Measurements from ENCODE around the gene INO80.

Gene INO80

DNA sequence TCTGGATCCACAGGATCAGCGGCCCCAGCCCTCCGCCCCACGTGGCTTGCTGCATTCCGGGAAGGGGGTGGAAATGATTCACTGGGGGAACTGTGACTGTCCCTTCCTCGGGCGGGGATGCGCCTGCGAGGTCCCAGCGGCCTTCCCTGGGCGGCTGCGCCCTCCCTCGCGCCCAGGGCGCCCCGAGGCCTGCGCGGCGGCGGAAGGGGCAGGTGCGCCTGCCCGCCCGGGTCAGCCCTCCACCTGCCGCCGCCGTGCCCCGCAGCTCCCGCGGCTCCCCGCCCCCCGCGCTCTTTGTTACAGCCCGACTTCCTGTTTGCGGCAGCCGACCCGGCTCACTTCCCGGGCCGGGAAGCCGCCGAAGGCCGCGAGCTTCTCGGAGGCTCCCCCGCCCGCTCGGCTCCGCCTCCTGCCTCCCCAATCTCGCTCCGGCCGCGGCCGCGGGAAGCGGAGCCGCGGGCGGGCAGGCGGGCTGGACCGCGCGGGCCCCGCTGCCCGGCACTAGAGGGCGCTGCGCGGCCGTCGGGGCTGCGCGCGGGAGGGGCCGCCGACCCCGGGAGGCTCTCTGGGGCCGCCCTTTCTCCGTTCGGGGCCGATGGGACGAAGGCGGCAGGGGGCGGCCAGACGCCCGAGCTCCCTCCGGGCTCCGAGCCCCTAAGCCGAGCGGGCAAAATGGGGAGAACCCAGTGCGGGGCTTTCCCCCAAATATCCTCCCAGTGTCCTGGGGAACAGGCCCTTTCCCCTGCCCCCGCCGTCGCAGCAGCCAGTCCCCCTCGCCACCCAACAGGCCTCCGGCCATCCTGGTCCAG lies 174.3 kb downstream of the INO80 start:
- peak; percentile 73 for DNase-seq

DNA sequence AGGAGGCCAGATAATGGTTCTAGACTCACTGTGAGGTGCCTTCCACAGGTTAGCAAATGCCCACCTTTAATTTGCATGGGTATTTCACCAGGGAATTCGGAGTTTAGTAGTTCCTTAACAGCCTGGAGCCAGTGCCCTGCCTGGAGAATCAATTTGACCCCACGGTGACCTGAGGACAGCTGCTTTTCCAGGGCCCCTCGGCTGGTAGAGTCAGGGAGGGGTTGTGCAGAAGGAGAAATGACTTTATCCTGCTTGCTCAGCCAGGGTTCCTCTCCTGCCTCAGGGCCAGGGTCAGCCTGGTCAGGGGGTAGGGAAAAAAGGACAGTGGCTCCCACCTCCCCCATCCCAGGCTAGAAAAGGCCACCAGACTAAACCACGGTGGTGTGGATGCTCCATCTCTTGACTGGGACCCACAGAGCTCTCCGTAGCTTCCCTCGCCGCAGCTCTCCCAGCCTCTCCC lies 175.0 kb downstream of the INO80 start:
- DNase-seq = no peak

- no peak for DNase-seq
These were observed 175.7 kb downstream of the INO80 start for GRCh38 chr15:40940296-40940801.

DNA sequence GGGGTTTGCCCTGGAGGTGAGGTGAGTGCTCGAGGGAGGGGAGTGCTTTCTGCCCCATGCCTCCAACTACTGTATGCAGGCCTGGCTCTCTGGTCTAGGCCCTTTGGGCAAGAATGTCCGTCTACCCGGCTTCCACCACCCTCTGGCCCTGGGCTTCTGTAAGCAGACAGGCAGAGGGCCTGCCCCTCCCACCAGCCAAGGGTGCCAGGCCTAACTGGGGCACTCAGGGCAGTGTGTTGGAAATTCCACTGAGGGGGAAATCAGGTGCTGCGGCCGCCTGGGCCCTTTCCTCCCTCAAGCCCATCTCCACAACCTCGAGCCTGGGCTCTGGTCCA lies 177.6 kb downstream of the INO80 start:
- no peak for DNase-seq

DNA sequence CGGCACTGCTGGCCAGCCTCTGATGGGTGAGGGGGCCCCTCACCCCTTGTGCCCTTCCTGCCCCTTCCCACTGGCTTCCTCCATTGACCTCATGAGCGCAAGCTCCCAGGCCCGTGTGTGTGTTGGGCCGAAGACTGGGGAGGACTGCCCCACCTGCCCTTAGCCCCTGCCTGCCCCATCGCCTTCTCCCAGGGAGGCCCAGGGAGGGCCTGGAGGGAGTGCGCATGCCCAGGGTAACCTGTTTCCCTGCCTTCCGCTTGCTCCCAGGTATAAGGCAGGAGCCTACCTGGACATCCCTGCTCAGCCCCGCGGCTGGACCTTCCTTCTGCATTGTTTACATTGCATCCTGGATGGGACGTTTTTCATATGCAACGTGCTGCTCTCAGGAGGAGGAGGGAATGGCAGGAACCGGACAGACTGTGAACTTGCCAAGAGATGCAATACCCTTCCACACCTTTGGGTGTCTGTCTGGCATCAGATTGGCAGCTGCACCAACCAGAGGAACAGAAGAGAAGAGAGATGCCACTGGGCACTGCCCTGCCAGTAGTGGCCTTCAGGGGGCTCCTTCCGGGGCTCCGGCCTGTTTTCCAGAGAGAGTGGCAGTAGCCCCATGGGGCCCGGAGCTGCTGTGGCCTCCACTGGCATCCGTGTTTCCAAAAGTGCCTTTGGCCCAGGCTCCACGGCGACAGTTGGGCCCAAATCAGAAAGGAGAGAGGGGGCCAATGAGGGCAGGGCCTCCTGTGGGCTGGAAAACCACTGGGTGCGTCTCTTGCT lies 178.1 kb downstream of the INO80 start:
- peak; percentile 59 for DNase-seq

DNA sequence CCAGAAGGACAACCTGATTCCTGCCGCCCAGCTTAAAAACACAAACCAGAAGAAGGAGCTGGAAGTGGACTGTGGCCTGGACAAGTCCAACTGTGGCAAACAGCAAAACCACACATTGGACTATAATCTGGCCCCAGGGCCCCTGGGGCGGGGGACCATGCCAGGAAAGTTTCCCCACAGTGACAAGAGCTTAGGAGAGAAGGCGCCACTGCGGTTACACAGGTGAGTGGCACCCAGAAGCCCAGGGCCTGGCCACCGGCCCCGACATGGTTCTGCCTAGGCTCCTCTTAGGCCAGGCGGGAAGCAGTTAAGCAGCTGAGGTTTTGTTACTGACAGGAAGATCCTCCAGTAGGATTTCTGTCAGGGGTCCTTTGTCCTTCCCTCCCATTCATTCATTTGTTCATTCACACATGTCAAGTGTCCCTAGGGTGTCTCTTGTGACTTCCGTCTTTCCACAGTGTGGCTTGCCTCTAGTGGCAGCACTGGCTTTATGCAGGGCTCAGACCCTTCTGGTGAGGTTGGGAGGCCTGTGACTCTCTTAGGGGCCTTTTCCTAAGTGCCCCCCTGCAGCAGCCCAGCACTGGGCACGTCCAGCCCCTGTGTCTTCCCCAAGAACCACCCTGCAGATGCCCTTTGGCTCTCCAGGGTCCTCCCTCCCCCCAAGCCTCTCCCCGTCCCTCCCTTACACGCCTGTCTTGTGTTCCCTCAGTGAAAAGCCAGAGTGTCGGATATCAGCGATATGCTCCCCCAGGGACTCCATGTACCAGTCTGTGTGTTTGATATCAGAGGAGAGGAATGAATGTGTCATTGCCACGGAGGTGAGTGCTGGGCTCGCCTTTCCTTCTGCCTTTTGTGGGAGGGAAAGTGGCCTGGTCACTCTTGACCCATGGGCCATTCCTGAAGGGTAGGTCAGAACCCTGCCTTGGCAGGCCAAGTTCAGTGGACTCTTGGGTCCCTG lies 179.1 kb downstream of the INO80 start:
- DNase-seq = no peak

GRCh38 chr15:40936234-40936708 lies 179.8 kb downstream of the INO80 start:
- DNase-seq = no peak

GRCh38 chr15:40934457-40934856 lies 181.6 kb downstream of the INO80 start:
- no peak for DNase-seq

DNA sequence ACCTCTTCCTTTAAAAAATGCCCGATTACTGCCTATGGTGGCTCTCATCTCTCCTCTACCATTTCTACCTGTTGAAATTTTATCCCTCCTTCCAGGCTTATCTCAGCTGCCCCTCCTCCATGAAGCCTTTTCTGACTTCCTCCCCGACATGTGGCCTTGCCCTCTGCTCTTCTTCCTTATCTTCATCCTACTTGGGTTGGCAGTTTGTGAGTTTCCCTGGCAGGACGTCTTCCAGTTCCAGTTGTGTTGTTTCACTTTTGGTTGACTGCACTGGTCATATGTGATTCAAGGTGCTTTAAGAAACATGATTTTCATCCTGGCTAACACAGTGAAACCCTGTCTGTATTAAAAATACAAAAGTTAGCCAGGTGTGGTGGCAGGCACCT lies 182.6 kb downstream of the INO80 start:
- DNase-seq = peak; percentile 67

DNA sequence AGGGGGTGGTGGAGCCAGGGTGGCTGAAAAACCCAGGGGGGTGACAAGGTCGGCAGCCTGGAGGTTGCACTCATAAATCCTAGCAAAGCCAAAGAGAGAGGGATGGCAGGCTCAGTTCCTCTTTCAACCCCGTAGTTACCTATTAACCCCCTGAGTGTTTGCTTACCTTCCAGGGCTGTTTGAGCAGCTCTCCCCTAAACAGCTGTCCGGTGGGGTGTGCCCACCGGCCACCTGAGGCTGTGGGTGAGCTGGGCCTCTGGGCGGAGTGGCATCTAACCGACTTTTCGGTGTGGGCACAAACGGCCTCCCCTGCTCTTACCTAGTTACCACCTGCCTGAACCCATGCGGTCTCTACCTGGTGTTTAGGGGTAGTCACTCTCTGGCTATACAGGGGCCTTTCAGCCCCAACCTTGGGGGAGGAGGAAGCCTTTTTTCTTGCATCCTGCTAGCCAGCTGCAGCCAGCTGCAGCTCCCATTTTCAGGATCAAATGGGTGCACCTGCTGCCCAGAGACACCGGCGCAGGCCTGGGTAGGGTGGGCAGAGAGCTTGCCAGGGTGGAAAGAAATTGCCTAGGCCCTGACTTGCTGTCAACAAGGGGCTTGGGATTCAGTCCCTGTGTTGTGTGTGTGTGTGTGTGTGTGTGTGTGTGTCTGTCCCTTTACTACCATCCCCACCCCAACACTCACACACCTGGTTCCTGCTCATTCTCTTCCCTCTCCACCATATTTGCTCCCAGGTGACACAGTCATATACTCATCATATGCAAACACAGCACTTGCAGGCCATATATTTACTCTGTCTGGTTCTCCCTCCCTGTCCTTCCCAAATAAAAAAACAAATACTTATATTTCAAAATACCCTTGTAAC lies 183.2 kb downstream of the INO80 start:
- DNase-seq = no peak

DNA sequence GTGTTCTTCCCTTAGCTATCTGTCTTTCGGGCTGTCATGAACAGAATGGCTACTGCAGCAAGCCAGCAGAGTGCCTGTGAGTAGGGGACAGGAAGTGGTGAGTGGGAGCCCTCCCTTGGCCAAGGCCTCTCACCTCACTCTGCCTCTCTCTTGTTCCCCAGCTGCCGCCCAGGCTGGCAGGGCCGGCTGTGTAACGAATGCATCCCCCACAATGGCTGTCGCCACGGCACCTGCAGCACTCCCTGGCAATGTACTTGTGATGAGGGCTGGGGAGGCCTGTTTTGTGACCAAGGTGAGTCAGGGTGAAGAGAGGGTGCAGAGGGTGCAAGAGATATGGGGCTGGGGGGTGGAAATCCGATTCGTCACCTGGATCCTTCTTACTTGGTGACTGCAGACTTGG lies 183.9 kb downstream of the INO80 start:
- peak; percentile 55 for DNase-seq

- no peak for DNase-seq
These were observed 184.6 kb downstream of the INO80 start for GRCh38 chr15:40931300-40932142.

DNA sequence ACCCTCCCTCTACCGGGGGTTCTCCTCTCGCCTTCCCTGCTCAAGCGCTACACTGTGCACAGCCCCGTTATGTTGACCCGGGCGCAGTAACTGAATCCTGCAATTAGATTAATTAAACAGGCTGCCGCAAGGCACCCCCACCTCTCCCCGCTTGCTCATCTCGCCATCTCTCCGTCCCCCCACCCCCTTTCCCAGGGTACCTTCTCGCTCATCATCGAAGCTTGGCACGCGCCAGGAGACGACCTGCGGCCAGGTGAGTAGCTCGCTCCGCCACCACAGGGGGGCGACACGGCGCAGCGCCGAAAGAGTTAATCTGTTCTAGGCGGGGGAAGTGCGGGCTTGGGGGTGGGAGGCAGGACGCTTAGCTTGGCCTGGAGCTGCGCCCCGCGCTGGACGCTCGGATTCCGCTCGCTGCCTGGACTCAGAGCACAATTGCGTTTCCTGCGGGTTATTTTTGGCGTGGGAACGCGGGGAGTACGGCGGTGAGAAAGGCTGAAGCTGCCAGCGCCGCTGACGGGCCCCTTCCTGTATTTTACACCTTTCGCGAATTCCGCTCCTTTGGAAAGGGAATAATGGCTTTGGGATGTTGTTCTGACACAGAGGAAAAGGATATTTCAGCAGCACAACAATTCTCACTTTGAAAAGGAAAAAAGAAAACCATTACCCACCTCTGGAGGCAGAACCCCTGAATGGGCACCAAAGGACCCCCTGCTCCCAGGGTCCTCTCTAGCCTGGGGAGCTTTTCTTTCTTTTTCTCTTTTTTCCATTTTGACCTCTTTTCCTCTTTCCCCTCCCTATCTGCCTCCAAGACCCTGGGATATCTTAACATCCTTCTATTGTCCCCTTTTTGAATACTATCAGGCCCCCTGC lies 185.4 kb downstream of the INO80 start:
- DNase-seq = no peak

DNA sequence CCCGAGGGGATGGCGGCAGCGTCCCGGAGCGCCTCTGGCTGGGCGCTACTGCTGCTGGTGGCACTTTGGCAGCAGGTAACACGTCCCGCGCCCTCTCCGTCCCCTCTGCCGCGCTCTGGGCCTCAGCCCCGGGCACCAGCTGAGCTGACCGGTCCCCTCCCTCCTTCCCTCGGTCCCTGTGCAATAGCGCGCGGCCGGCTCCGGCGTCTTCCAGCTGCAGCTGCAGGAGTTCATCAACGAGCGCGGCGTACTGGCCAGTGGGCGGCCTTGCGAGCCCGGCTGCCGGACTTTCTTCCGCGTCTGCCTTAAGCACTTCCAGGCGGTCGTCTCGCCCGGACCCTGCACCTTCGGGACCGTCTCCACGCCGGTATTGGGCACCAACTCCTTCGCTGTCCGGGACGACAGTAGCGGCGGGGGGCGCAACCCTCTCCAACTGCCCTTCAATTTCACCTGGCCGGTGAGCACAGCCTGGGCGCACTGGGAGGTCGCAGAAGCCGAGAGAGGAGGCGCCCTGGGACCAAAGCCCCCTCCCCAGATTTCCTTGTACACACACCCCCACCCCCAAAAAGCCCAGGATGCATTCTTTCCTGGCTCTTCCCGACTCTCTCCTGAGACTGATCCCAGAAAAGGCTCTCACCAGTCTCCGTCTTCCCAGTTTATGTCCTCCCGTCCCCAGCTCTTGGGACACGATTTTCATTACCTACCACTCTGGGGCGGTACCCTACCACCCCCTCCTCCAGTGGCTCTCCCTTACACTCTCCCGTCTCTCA lies 186.2 kb downstream of the INO80 start:
- no peak for DNase-seq
